HUES64 (cell line): ENCODE measurements around the gene GFER.
"Not testable (repeated sequence)": the region's sequence is repeated elsewhere in the genome, so short reads cannot be mapped to it uniquely, and the experiment has no call there.

ENCODE experiments used
- H3K27ac ChIP-seq: 2 replicates; pipeline ENCODE4 v1.7.0; 2013; ENCODE audit warnings: low read depth, low read length, inconsistent platforms
- H3K27me3 ChIP-seq: 2 replicates; pipeline ENCODE4 v1.6.1; 2013; ENCODE audit warnings: mild to moderate bottlenecking, low read length; ENCODE audit not compliant: insufficient read depth
- H3K36me3 ChIP-seq: 2 replicates; pipeline ENCODE4 v1.6.1; 2013; ENCODE audit warnings: mild to moderate bottlenecking, low read length; ENCODE audit not compliant: insufficient read depth
- H3K4me1 ChIP-seq: 2 replicates; pipeline ENCODE4 v1.6.1; 2013; ENCODE audit warnings: mild to moderate bottlenecking, low read length, moderate library complexity; ENCODE audit not compliant: insufficient read depth
- H3K4me3 ChIP-seq: 2 replicates; pipeline ENCODE4 v1.5.1; 2013; ENCODE audit warnings: mild to moderate bottlenecking, low read length, moderate library complexity
- H3K9ac ChIP-seq: 2 replicates; pipeline ENCODE4 v1.6.1; 2013; ENCODE audit warnings: mild to moderate bottlenecking, low read depth, low read length
- H3K9me3 ChIP-seq: 2 replicates; pipeline ENCODE4 v1.6.1; 2013; ENCODE audit warnings: low read depth, low read length; ENCODE audit not compliant: insufficient read depth
- WGBS: fragments of 150-250, 120-280 bp; methylation state at CpG from one replicate; pipeline ENCODE4 v1.1.7; 2013; ENCODE audit warnings: missing lambda C conversion rate; 5-methylcytosine and 5-hydroxymethylcytosine counted together

GFER gene

DNA sequence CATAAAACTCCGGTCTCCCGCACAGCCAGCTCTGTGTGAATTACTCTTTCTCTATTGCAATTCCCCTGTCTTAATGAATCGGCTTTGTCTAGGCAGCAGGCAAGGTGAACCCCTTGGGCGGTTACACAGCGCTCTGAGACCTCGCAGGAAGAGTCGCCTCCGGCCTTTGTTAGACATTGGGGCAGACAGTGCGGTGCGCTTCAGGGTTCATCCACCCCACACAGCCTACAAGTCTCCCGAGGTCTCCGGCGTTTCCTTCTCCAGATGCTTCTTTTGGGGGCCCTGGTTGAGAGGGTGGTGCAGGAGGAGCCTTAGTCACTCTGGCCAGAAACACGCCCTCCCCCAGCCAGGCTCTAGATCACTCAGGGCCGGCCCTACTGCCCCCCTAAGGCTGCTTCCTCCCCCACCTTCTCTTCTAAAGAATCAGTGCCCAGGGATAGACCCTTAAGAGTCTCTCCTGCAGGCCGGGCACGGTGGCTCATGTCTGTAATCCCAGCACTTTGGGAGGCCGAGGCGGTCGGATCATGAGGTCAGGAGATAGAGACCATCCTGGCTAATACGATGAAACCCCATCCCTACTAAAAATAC is 39.3 kb upstream of the GFER start:
- WGBS = 87% methylated on average over 20 of the region's 21 CpGs
- Histone ChIP-seq H3K27me3 (peaks cover 5% of the 10 kb centered on the region; the same call in 1 of the 2 replicates), H3K27ac (no peak overlapping the region), H3K4me1 (0 out of 2 replicates have a peak, but pooled peaks cover 5% of the 10 kb centered on the region), H3K9me3 (no peaks in the 10 kb centered on the region), H3K4me3 (no peak overlapping the region), H3K36me3 (peaks cover 8% of the 10 kb centered on the region), H3K9ac (no peak overlapping the region)

DNA sequence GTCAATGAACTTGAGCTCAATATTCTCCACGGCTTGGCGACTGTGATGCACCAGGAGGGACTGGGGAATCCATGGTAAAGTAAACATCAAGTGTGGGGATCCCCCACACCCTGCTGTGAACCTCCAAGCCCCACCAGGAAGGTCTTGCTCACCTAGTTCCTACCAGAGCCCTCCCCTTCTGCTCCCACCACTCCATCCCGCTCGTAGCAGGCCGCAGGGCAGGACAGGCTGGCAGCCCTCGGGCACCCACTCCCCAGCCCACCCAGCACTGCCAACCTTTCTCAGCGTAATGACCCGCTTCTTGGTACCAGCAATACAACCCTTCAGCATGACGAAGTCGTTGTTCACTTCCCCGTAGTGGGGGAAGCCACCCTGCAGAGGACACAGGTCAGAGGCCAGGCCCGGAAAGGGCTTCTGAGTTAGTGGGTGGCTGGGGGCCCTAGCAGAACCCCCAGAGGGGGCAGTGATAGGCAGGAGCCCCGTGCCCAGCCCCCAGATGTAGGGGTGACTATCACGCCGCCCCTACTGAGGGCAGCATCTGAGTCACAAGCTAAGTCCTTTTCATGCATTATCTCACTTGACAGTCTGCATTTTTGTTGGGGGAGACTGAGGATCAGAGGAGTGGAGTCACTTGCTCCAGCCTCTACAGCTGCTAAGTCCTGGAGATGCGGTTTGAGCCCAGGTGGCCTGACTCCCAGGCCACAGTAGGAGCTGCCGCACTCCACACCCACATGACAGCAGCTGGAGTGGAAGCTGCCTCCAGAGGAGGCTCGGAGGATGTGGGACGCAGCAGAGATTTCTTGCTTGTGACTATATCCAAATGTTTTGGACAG is 38.2 kb upstream of the GFER start:
- peaks cover 2% of the 10 kb centered on the region for H3K36me3 ChIP-seq
- peaks cover 5% of the 10 kb centered on the region; the same call in 1 of the 2 replicates for H3K27me3 ChIP-seq
- no peak overlapping the region for H3K27ac ChIP-seq
- H3K9ac ChIP-seq = no peak overlapping the region
- WGBS = 91% methylated on average over 19 of the region's 19 CpGs
- 0 out of 2 replicates have a peak, but pooled peaks cover 5% of the 10 kb centered on the region for H3K4me1 ChIP-seq
- H3K9me3 ChIP-seq = no peaks in the 10 kb centered on the region
- no peak overlapping the region for H3K4me3 ChIP-seq

DNA sequence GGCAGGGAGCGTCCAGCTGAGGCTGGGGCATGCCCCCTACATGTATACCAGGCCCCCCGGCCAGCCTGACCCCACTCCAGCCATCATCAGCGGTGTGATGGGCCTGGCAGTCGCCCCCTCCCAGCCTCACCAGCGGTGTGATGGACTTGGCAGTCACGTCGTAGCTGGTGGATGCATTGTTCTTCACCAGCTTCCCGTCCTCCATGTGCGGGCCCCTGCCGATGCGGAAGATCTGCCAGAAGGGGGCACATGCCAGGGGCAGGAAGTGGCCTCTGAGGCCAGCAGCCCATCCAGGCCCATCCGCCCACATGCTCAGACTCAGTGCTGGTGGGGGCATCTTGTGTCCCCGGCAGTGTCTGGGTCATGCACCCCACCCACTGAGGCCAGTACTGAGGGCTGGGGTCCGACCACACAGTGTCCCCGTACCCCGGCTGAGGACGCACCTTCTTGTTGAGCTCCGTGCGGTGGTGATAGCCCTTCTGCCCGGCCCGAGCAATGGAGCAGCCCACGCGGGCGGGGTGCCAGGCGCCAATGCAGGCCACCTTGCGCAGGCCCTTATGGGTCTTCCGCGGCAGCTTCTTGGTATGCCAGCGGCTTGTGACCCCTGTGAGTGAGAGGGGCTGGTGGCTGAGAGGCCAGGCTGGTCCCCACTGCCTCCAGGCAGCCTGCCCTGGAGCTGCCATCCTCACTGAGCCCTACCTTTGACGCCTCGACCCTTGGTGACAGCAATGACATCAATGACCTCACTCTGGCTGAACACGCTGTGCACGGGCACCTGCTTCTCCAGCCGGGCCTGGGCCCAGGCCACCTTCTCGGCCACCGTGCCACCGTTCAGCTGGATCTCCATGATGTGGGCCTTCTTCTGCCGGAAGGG is 37.3 kb upstream of the GFER start:
- no peaks in the 10 kb centered on the region for H3K9me3 ChIP-seq
- H3K9ac ChIP-seq = no peak overlapping the region
- H3K4me1 ChIP-seq = 0 out of 2 replicates have a peak, but pooled peaks cover 5% of the 10 kb centered on the region
- WGBS = 92% methylated on average over 38 of the region's 38 CpGs
- H3K36me3 ChIP-seq = no peaks in the 10 kb centered on the region
- H3K27ac ChIP-seq = no peak overlapping the region
- no peak overlapping the region for H3K4me3 ChIP-seq
- peaks cover 5% of the 10 kb centered on the region; the same call in 1 of the 2 replicates for H3K27me3 ChIP-seq

DNA sequence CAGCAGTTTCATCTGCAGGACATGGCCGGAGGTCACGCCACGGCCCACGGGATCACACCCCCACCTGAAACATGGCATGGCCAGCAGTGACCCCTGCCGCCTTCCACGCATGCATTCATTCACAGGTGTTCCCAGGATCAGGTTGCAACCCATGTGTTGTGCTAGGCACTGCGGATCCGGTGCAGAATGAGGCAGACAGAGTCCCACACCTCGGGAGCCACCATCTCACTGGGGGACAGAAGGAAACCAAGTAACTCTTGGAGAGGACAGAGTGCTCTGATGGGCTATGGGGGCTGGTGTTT is 36.7 kb upstream of the GFER start:
- Histone ChIP-seq H3K9ac (no peak overlapping the region), H3K4me1 (no peaks in the 10 kb centered on the region), H3K36me3 (no peaks in the 10 kb centered on the region), H3K4me3 (no peak overlapping the region), H3K27me3 (peaks cover 2% of the 10 kb centered on the region; the same call in 1 of the 2 replicates), H3K27ac (no peak overlapping the region), H3K9me3 (no peaks in the 10 kb centered on the region)
- WGBS = 95% methylated on average over 9 of the region's 9 CpGs

DNA sequence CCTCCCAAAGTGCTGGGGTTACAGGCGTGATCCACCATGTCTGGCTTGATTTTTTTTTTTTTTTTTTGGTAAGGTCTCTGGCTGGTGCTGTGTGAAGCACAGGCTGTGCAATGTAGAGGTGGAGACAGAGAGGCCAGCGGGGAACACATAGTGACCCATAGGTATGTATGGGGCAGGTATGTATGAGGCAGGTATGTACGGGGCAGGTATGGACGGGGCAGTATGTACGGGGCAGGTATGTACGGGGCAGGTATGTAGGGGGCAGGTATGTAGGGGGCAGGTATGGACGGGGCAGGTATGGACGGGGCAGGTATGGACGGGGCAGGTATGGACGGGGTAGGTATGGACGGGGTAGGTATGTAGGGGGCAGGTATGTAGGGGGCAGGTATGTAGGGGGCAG is 34.5 kb upstream of the GFER start:
- H3K27me3 ChIP-seq = no peaks in the 10 kb centered on the region
- no peaks in the 10 kb centered on the region for H3K36me3 ChIP-seq
- 94% methylated on average over 10 of the region's 11 CpGs for WGBS
- no peaks in the 10 kb centered on the region for H3K4me1 ChIP-seq
- no peak overlapping the region for H3K4me3 ChIP-seq
- no peak overlapping the region for H3K27ac ChIP-seq
- no peak overlapping the region for H3K9ac ChIP-seq
- H3K9me3 ChIP-seq = no peaks in the 10 kb centered on the region

DNA sequence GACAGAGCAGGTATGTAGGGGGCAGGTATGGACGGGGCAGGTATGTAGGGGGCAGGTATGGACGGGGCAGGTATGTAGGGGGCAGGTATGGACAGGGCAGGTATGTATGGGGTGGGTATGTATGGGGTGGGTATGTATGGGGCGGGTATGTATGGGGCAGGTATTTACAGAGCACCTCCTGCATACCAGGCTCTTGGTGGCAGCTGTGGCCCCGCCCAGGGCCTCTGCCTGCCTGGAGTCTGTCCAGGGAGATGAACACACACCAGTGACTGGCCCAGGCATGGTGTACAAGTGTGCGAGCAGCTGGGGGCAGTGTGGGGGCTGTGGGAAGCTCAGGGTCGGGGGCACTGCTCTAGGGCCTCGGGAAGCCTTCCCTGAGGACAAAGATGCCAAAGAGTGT is 33.9 kb upstream of the GFER start:
- 84% methylated on average over 7 of the region's 7 CpGs for WGBS

DNA sequence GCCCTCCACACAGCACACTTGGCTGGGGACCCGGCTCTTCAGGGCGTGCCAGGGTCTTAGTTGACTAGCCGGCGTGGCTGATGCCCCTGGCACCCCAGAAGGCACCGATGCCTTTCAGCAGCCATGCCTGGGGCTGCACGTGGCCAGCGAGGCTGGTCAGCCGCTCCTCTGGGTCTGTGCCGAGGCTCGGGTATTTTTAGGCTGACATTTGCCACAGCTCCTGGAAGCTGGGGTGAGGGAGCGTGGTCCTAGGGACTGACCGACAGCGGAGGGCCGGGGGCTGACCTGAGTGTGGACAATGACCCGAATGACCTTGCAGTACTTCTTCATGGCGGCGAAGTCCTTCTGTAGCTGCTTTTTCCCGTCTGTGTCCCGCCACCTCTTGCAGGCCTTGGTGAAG is 33.4 kb upstream of the GFER start:
- Histone ChIP-seq H3K27me3 (no peaks in the 10 kb centered on the region), H3K4me3 (no peak overlapping the region)
- 93% methylated on average over 19 of the region's 19 CpGs for WGBS

More for the DNA sequence above, 33.9 kb upstream of the GFER start:
- Histone ChIP-seq H3K9me3 (no peaks in the 10 kb centered on the region), H3K4me3 (no peak overlapping the region), H3K27me3 (no peaks in the 10 kb centered on the region), H3K27ac (no peak overlapping the region), H3K4me1 (no peaks in the 10 kb centered on the region), H3K36me3 (no peaks in the 10 kb centered on the region), H3K9ac (no peak overlapping the region)

DNA sequence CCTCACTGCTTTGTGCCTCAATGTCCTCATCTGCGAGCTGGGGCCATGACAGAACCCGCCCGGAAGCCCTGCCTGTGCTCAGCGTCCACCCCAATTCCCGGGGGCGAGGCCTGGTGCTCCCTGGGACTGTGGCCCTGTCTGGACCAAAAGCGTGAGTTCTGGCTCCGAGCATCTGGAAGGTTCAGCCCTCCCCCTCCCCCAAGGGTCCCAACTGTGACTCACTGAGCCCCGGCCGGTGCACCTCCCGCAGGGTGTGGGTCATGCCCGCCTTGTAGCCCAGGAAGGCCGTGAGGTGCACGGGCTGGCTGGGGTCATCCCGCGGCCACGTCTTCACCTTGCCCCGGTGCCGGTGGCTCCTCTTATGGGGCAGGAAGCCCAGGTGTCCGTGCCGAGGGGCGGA is 30.3 kb upstream of the GFER start:
- Histone ChIP-seq H3K27me3 (no peaks in the 10 kb centered on the region), H3K4me1 (no peaks in the 10 kb centered on the region; the same call in 1 of the 2 replicates), H3K36me3 (no peaks in the 10 kb centered on the region), H3K27ac (no peak overlapping the region), H3K9ac (no peak overlapping the region), H3K9me3 (no peaks in the 10 kb centered on the region), H3K4me3 (no peak overlapping the region)
- 94% methylated on average over 22 of the region's 22 CpGs for WGBS

More for the DNA sequence above, 33.4 kb upstream of the GFER start:
- Histone ChIP-seq H3K27ac (no peak overlapping the region), H3K36me3 (no peaks in the 10 kb centered on the region), H3K4me1 (no peaks in the 10 kb centered on the region), H3K9me3 (no peaks in the 10 kb centered on the region), H3K9ac (no peak overlapping the region)

DNA sequence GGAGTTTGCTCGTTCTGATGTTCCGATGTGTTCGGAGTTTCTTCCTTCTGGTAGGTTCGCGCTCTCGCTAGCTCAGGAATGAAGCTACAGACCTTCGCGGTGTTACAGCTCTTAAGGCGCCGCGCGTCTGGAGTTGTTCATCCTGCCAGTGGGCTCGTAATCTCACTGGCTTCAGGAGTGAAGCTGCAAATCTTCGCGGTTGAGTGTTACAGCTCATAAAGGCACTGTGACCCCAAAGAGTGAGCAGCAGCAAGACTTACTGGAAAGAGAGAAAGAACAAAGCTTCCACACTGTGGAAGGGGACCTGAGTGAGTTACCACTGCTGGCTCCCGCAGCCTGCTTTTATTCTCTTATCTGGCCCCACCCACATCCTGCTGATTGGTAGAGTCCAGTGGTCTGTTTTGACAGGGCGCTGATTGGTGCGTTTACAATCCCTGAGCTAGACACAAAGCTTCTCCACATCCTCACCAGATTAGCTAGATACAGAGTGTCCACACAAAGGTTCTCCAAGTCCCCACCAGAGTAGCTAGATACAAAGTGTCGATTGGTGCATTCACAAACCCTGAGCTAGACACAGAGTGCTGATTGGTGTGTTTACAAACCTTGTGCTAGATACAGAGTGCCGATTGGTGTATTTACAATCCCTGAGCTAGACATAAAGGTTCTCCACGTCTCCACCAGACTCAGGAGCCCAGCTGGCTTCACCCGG is 26.4 kb upstream of the GFER start:
- not testable (repeated sequence) for H3K9ac ChIP-seq, H3K4me3 ChIP-seq, H3K4me1 ChIP-seq, H3K9me3 ChIP-seq, H3K27ac ChIP-seq, H3K27me3 ChIP-seq
- WGBS = 94% methylated on average over 19 of the region's 22 CpGs
- H3K36me3 ChIP-seq = peaks cover 17% of the 10 kb centered on the region

DNA sequence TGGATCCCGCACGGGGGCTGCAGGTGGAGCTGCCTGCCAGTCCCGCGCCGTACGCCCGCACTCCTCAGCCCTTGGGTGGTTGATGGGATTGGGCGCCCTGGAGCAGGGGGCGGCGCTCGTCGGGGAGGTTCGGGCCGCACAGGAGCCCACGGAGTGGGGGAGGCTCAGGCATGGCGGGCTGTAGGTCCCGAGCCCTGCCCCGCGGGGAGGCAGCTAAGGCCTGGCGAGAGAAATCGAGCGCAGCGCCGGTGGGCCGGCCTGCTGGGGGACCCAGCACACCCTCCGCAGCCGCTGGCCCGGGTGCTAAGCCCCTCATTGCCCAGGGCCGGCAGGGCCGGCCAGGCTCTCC is 25.9 kb upstream of the GFER start:
- H3K27ac ChIP-seq, H3K4me3 ChIP-seq, H3K27me3 ChIP-seq, H3K9ac ChIP-seq, H3K9me3 ChIP-seq, H3K4me1 ChIP-seq: not testable (repeated sequence)
- 96% methylated on average over 30 of the region's 30 CpGs for whole genome bisulfite sequencing
- H3K36me3 ChIP-seq = peaks cover 22% of the 10 kb centered on the region
